HEK293 (cell line): ENCODE measurements around the gene C11orf71.

Experiments used
- CTCF ChIA-PET: fragments of 350-600 bp; formaldehyde crosslinking; extraction: SDS; loops from one replicate; lab custom pipeline; 2021; ENCODE audit warnings: antibody characterized with exemption; lab: Yijun Ruan, JAX
- POLR2A ChIA-PET: fragments of 300-600 bp; formaldehyde crosslinking; extraction: SDS; loops from one replicate; lab custom pipeline; 2020; ENCODE audit warnings: antibody characterized with exemption, inconsistent platforms; lab: Yijun Ruan, JAX
- H3K27ac ChIP-seq: fragments of 200-500 bp; sonication (Bioruptor generic); 2 replicates; pipeline ENCODE4 v1.5.1; 2014; ENCODE audit warnings: low read depth, low read length, control low read depth, inconsistent platforms; ENCODE audit errors: extremely low read depth
- H3K36me3 ChIP-seq, 2 experiments: fragments of 200-500 bp in 1 of 2; sonication (Bioruptor generic) in 1 of 2; 1 replicate in 1 of 2; 2 replicates in 1 of 2; pipeline ENCODE4 v1.5.1; 2014 to 2017; ENCODE audit warnings: inconsistent platforms in 2 of 2, low read length in 2 of 2; ENCODE audit not compliant: control insufficient read depth in 2 of 2, insufficient read depth in 1 of 2
- H3K4me1 ChIP-seq: fragments of 200-500 bp; sonication (Bioruptor generic); 2 replicates; pipeline ENCODE4 v1.5.1; 2014; ENCODE audit warnings: mild to moderate bottlenecking, low read length, inconsistent platforms; ENCODE audit not compliant: control insufficient read depth, insufficient read depth
- H3K4me3 ChIP-seq: 2 replicates; pipeline ENCODE4 v1.5.1; 2011; ENCODE audit warnings: low read depth, mild to moderate bottlenecking, control low read depth, low read length, moderate library complexity
- H3K9me3 ChIP-seq: fragments of 200-500 bp; sonication (Bioruptor generic); 2 replicates; pipeline ENCODE4 v1.5.1; 2014; ENCODE audit warnings: low read depth, low read length, inconsistent platforms; ENCODE audit not compliant: control insufficient read depth, insufficient read depth
- GLI2 ChIP-seq: fragments of 450-650 bp; formaldehyde crosslinking; IDR thresholded peaks from 2 replicates; pipeline ENCODE4; 2017; ENCODE audit warnings: missing biosample characterization, missing genetic modification characterization, low read depth, borderline replicate concordance
- ZFP37 ChIP-seq: fragments of 450-650 bp; formaldehyde crosslinking; IDR thresholded peaks from 2 replicates; pipeline ENCODE4 v1.5.1; 2016; ENCODE audit warnings: missing biosample characterization, missing genetic modification characterization
- ZNF146 ChIP-seq: fragments of 450-650 bp; formaldehyde crosslinking; IDR thresholded peaks from 2 replicates; pipeline ENCODE4 v1.5.1; 2016; ENCODE audit warnings: missing biosample characterization, missing genetic modification characterization
- ZNF366 ChIP-seq: fragments of 450-650 bp; formaldehyde crosslinking; conservative IDR thresholded peaks from 2 replicates; pipeline ENCODE4 v1.5.1; 2016; ENCODE audit warnings: missing biosample characterization, missing genetic modification characterization
- ZNF394 ChIP-seq: fragments of 450-650 bp; formaldehyde crosslinking; IDR thresholded peaks from 2 replicates; pipeline ENCODE4 v1.5.1; 2016; ENCODE audit warnings: missing biosample characterization, missing genetic modification characterization, mild to moderate bottlenecking, moderate library complexity, borderline replicate concordance
- ZNF416 ChIP-seq: fragments of 450-650 bp; formaldehyde crosslinking; IDR thresholded peaks from 2 replicates; pipeline ENCODE4 v1.5.1; 2016; ENCODE audit warnings: missing biosample characterization, missing genetic modification characterization
- ZNF600 ChIP-seq: fragments of 450-650 bp; formaldehyde crosslinking; IDR thresholded peaks from 2 replicates; pipeline ENCODE4 v1.5.1; 2016; ENCODE audit warnings: missing biosample characterization, missing genetic modification characterization
- ZSCAN30 ChIP-seq: fragments of 450-650 bp; IDR thresholded peaks from 2 replicates; pipeline ENCODE4 v1.5.1; 2018; ENCODE audit warnings: missing biosample characterization, mild to moderate bottlenecking, missing genetic modification characterization, moderate library complexity
- TF ChIP-seq, protein P1 (sequence below): fragments of 450-650 bp; formaldehyde crosslinking; IDR thresholded peaks from 2 replicates; pipeline ENCODE4 v1.5.1; 2016; ENCODE audit warnings: missing biosample characterization, missing genetic modification characterization
- TF ChIP-seq, protein P2 (sequence below): fragments of 450-650 bp; formaldehyde crosslinking; IDR thresholded peaks from 2 replicates; pipeline ENCODE4 v1.5.1; 2017; ENCODE audit warnings: missing biosample characterization, missing genetic modification characterization
- TF ChIP-seq, protein P3 (sequence below): fragments of 450-650 bp; formaldehyde crosslinking; conservative IDR thresholded peaks from 2 replicates; pipeline ENCODE4 v1.5.1; 2016; ENCODE audit warnings: low read depth, missing biosample characterization, missing genetic modification characterization
- TF ChIP-seq, protein P4 (sequence below): fragments of 450-650 bp; formaldehyde crosslinking; IDR thresholded peaks from 2 replicates; pipeline ENCODE4 v1.5.1; 2016; ENCODE audit warnings: missing biosample characterization, missing genetic modification characterization
- TF ChIP-seq, protein P5 (sequence below): fragments of 450-650 bp; formaldehyde crosslinking; IDR thresholded peaks from 2 replicates; pipeline ENCODE4 v1.5.1; 2016; ENCODE audit warnings: missing biosample characterization, missing genetic modification characterization
- TF ChIP-seq, protein P6 (sequence below): fragments of 450-650 bp; formaldehyde crosslinking; IDR thresholded peaks from 2 replicates; pipeline ENCODE4 v1.5.1; 2017; ENCODE audit warnings: missing biosample characterization, mild to moderate bottlenecking, missing genetic modification characterization, moderate library complexity

The C11orf71 gene

DNA sequence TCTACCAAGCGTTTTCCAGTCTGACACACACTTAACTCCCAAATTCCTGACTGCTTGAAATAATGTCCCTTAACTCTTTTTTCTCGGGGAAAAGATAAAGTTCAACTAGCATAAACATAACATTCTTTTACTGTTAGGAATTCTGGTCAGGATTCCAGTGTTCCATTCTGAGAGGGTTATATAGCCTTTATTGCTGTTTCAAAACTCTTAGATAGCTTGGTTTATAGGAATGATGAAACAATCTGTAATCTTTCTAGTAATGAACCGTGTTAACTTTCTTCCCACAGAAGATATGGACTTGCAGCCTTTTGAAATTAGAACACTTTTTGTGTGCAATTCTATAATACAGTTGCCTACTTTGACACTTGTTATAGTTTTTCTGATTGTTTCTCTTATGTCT is 47.6 kb upstream of the C11orf71 start (continued):
- TF ChIP-seq, protein P1, sequence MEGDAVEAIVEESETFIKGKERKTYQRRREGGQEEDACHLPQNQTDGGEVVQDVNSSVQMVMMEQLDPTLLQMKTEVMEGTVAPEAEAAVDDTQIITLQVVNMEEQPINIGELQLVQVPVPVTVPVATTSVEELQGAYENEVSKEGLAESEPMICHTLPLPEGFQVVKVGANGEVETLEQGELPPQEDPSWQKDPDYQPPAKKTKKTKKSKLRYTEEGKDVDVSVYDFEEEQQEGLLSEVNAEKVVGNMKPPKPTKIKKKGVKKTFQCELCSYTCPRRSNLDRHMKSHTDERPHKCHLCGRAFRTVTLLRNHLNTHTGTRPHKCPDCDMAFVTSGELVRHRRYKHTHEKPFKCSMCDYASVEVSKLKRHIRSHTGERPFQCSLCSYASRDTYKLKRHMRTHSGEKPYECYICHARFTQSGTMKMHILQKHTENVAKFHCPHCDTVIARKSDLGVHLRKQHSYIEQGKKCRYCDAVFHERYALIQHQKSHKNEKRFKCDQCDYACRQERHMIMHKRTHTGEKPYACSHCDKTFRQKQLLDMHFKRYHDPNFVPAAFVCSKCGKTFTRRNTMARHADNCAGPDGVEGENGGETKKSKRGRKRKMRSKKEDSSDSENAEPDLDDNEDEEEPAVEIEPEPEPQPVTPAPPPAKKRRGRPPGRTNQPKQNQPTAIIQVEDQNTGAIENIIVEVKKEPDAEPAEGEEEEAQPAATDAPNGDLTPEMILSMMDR (tag by site-specific recombination) = no peak
- TF ChIP-seq ZNF394 (tag by site-specific recombination) = no peak
- TF ChIP-seq, protein P2, sequence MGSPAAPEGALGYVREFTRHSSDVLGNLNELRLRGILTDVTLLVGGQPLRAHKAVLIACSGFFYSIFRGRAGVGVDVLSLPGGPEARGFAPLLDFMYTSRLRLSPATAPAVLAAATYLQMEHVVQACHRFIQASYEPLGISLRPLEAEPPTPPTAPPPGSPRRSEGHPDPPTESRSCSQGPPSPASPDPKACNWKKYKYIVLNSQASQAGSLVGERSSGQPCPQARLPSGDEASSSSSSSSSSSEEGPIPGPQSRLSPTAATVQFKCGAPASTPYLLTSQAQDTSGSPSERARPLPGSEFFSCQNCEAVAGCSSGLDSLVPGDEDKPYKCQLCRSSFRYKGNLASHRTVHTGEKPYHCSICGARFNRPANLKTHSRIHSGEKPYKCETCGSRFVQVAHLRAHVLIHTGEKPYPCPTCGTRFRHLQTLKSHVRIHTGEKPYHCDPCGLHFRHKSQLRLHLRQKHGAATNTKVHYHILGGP (tag by site-specific recombination) = peak; percentile 85

DNA sequence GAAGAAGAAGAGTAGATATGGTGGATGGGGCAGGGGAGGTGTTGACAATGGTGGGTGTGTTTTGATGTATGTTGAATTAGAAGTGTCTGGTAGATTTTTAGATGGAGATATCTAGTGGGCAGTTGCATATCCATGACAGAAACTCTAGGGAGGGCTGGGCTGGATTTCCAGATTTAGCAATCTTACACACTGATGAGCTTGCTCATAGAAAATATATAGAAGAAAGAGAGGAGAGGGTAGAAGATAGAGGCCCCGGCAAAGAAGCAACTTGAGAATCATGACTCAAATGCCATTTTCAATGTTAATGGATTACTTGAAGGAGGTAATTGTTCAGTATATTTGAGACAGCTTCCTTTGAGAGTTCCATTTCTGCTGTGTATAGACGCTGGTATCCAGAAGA is 47.1 kb upstream of the C11orf71 start:
- TF ChIP-seq, protein P1 (tag by site-specific recombination) = no peak
- TF ChIP-seq, protein P3, sequence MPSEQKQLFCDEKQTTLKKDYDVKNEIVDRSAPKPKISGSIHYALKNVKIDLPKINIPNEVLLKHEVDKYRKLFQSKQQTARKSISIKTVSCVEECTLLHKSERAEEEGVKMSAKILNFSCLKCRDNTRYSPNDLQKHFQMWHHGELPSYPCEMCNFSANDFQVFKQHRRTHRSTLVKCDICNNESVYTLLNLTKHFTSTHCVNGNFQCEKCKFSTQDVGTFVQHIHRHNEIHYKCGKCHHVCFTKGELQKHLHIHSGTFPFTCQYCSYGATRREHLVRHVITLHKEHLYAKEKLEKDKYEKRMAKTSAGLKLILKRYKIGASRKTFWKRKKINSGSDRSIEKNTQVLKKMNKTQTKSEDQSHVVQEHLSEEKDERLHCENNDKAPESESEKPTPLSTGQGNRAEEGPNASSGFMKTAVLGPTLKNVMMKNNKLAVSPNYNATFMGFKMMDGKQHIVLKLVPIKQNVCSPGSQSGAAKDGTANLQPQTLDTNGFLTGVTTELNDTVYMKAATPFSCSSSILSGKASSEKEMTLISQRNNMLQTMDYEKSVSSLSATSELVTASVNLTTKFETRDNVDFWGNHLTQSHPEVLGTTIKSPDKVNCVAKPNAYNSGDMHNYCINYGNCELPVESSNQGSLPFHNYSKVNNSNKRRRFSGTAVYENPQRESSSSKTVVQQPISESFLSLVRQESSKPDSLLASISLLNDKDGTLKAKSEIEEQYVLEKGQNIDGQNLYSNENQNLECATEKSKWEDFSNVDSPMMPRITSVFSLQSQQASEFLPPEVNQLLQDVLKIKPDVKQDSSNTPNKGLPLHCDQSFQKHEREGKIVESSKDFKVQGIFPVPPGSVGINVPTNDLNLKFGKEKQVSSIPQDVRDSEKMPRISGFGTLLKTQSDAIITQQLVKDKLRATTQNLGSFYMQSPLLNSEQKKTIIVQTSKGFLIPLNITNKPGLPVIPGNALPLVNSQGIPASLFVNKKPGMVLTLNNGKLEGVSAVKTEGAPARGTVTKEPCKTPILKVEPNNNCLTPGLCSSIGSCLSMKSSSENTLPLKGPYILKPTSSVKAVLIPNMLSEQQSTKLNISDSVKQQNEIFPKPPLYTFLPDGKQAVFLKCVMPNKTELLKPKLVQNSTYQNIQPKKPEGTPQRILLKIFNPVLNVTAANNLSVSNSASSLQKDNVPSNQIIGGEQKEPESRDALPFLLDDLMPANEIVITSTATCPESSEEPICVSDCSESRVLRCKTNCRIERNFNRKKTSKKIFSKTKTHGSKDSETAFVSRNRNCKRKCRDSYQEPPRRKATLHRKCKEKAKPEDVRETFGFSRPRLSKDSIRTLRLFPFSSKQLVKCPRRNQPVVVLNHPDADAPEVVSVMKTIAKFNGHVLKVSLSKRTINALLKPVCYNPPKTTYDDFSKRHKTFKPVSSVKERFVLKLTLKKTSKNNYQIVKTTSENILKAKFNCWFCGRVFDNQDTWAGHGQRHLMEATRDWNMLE (tag by site-specific recombination) = no peak
- TF ChIP-seq, protein P4, sequence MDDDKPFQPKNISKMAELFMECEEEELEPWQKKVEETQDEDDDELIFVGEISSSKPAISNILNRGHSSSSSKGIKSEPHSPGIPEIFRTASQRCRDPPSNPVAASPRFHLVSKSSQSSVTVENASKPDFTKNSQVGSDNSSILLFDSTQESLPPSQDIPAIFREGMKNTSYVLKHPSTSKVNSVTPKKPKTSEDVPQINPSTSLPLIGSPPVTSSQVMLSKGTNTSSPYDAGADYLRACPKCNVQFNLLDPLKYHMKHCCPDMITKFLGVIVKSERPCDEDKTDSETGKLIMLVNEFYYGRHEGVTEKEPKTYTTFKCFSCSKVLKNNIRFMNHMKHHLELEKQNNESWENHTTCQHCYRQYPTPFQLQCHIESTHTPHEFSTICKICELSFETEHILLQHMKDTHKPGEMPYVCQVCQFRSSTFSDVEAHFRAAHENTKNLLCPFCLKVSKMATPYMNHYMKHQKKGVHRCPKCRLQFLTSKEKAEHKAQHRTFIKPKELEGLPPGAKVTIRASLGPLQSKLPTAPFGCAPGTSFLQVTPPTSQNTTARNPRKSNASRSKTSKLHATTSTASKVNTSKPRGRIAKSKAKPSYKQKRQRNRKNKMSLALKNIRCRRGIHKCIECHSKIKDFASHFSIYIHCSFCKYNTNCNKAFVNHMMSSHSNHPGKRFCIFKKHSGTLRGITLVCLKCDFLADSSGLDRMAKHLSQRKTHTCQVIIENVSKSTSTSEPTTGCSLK (tag by site-specific recombination) = no peak
- Histone ChIP-seq H3K27ac (no peak overlapping the region), H3K4me1 (no peaks in the 10 kb centered on the region), H3K36me3 (peaks cover 0 to 67% of the 10 kb centered on the region in 2 experiments; a peak in 1 of 3 replicates), H3K4me3 (no peak overlapping the region), H3K9me3 (no peaks in the 10 kb centered on the region)
- POLR2A ChIA-PET = no interaction called here
- CTCF ChIA-PET = no interaction called here

DNA sequence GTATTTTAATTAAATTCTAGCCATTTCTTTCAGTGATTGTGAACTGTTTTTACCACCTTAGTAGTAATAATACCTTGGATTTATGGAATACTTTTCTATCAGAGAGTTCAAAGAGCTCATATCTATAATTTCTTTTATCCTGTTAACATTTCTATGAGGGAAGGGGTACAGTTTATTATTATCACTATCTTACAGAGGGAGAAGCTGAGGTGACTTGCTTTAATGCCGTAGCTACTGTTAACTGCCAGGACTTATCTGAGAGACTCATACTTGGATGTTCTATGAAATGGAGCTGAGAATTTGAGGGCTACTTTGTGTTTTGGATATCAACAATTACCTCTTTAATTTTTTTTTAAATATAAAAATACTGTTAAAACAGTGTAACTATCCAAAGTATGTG is 42.2 kb upstream of the C11orf71 start:
- Histone ChIP-seq H3K9me3 (no peaks in the 10 kb centered on the region), H3K4me1 (no peaks in the 10 kb centered on the region; the same call in 1 of the 2 replicates), H3K27ac (no peak overlapping the region), H3K36me3 (peaks cover 0 to 28% of the 10 kb centered on the region in 2 experiments; a peak in 1 of 3 replicates), H3K4me3 (no peak overlapping the region)
- POLR2A ChIA-PET = interaction anchor here (0.6 kb wide), 1 partner anchor 231 kb away, joined by 3 read pairs; no protein-coding TSS in a partner anchor
- CTCF ChIA-PET = interaction anchor here (0.6 to 1.2 kb wide), 2 partner anchors 110 to 161 kb away, joined by 3 to 4 read pairs; no protein-coding TSS in a partner anchor
- TF ChIP-seq ZNF416 (tag by site-specific recombination) (no peak), ZNF146 (tag by site-specific recombination) (no peak), ZSCAN30 (tag by site-specific recombination) (no peak), GLI2 (no peak), ZNF366 (tag by site-specific recombination) (no peak), ZNF600 (tag by site-specific recombination) (no peak), ZFP37 (tag by site-specific recombination) (no peak)
- TF ChIP-seq, protein P5, sequence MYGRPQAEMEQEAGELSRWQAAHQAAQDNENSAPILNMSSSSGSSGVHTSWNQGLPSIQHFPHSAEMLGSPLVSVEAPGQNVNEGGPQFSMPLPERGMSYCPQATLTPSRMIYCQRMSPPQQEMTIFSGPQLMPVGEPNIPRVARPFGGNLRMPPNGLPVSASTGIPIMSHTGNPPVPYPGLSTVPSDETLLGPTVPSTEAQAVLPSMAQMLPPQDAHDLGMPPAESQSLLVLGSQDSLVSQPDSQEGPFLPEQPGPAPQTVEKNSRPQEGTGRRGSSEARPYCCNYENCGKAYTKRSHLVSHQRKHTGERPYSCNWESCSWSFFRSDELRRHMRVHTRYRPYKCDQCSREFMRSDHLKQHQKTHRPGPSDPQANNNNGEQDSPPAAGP (tag by site-specific recombination) = no peak
- TF ChIP-seq, protein P6, sequence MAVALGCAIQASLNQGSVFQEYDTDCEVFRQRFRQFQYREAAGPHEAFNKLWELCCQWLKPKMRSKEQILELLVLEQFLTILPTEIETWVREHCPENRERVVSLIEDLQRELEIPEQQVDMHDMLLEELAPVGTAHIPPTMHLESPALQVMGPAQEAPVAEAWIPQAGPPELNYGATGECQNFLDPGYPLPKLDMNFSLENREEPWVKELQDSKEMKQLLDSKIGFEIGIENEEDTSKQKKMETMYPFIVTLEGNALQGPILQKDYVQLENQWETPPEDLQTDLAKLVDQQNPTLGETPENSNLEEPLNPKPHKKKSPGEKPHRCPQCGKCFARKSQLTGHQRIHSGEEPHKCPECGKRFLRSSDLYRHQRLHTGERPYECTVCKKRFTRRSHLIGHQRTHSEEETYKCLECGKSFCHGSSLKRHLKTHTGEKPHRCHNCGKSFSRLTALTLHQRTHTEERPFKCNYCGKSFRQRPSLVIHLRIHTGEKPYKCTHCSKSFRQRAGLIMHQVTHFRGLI = no peak
